HEK293 (cell line): ENCODE measurements around the gene TP53I3.
"Not testable (repeated sequence)": the region's sequence is repeated elsewhere in the genome, so short reads cannot be mapped to it uniquely, and the experiment has no call there.

Experiments used
- CTCF ChIA-PET: fragments of 350-600 bp; formaldehyde crosslinking; extraction: SDS; loops from one replicate; lab custom pipeline; 2021; ENCODE audit warnings: antibody characterized with exemption; lab: Yijun Ruan, JAX
- POLR2A ChIA-PET: fragments of 300-600 bp; formaldehyde crosslinking; extraction: SDS; loops from one replicate; lab custom pipeline; 2020; ENCODE audit warnings: antibody characterized with exemption, inconsistent platforms; lab: Yijun Ruan, JAX
- H3K27ac ChIP-seq: fragments of 200-500 bp; sonication (Bioruptor generic); 2 replicates; pipeline ENCODE4 v1.5.1; 2014; ENCODE audit warnings: low read depth, low read length, control low read depth, inconsistent platforms; ENCODE audit errors: extremely low read depth
- H3K36me3 ChIP-seq, 2 experiments: fragments of 200-500 bp in 1 of 2; sonication (Bioruptor generic) in 1 of 2; 1 replicate in 1 of 2; 2 replicates in 1 of 2; pipeline ENCODE4 v1.5.1; 2014 to 2017; ENCODE audit warnings: inconsistent platforms in 2 of 2, low read length in 2 of 2; ENCODE audit not compliant: control insufficient read depth in 2 of 2, insufficient read depth in 1 of 2
- H3K4me1 ChIP-seq: fragments of 200-500 bp; sonication (Bioruptor generic); 2 replicates; pipeline ENCODE4 v1.5.1; 2014; ENCODE audit warnings: mild to moderate bottlenecking, low read length, inconsistent platforms; ENCODE audit not compliant: control insufficient read depth, insufficient read depth
- H3K4me3 ChIP-seq: 2 replicates; pipeline ENCODE4 v1.5.1; 2011; ENCODE audit warnings: low read depth, mild to moderate bottlenecking, control low read depth, low read length, moderate library complexity
- H3K9me3 ChIP-seq: fragments of 200-500 bp; sonication (Bioruptor generic); 2 replicates; pipeline ENCODE4 v1.5.1; 2014; ENCODE audit warnings: low read depth, low read length, inconsistent platforms; ENCODE audit not compliant: control insufficient read depth, insufficient read depth
- KLF1 ChIP-seq: fragments of 450-650 bp; formaldehyde crosslinking; IDR thresholded peaks from 2 replicates; pipeline ENCODE4 v1.5.1; 2016; ENCODE audit warnings: missing biosample characterization, missing genetic modification characterization
- ZBTB49 ChIP-seq: fragments of 450-650 bp; formaldehyde crosslinking; IDR thresholded peaks from 2 replicates; pipeline ENCODE4 v1.5.1; 2016; ENCODE audit warnings: missing biosample characterization, missing genetic modification characterization, low read depth
- ZBTB8A ChIP-seq: fragments of 450-650 bp; formaldehyde crosslinking; IDR thresholded peaks from 2 replicates; pipeline ENCODE4 v1.5.1; 2016; ENCODE audit warnings: missing biosample characterization, missing genetic modification characterization
- ZFP3 ChIP-seq: fragments of 450-650 bp; formaldehyde crosslinking; IDR thresholded peaks from 2 replicates; pipeline ENCODE4 v1.5.1; 2016; ENCODE audit warnings: low read depth, missing biosample characterization, missing genetic modification characterization
- ZNF140 ChIP-seq: fragments of 450-650 bp; formaldehyde crosslinking; IDR thresholded peaks from 2 replicates; pipeline ENCODE4 v1.5.1; 2016; ENCODE audit warnings: missing biosample characterization, missing genetic modification characterization
- ZNF146 ChIP-seq: fragments of 450-650 bp; formaldehyde crosslinking; IDR thresholded peaks from 2 replicates; pipeline ENCODE4 v1.5.1; 2016; ENCODE audit warnings: missing biosample characterization, missing genetic modification characterization
- ZNF2 ChIP-seq: fragments of 450-650 bp; formaldehyde crosslinking; IDR thresholded peaks from 2 replicates; pipeline ENCODE4 v1.5.1; 2016; ENCODE audit warnings: missing biosample characterization, missing genetic modification characterization
- ZNF202 ChIP-seq: fragments of 450-650 bp; formaldehyde crosslinking; IDR thresholded peaks from 2 replicates; pipeline ENCODE4 v1.5.1; 2016; ENCODE audit warnings: missing biosample characterization, missing genetic modification characterization, borderline replicate concordance
- ZNF248 ChIP-seq: fragments of 450-650 bp; formaldehyde crosslinking; IDR thresholded peaks from 2 replicates; pipeline ENCODE4 v1.5.1; 2017; ENCODE audit warnings: missing biosample characterization, missing genetic modification characterization
- ZNF302 ChIP-seq: fragments of 450-650 bp; formaldehyde crosslinking; IDR thresholded peaks from 2 replicates; pipeline ENCODE4 v1.5.1; 2016; ENCODE audit warnings: missing biosample characterization, missing genetic modification characterization, low read depth
- ZNF394 ChIP-seq: fragments of 450-650 bp; formaldehyde crosslinking; IDR thresholded peaks from 2 replicates; pipeline ENCODE4 v1.5.1; 2016; ENCODE audit warnings: missing biosample characterization, missing genetic modification characterization, mild to moderate bottlenecking, moderate library complexity, borderline replicate concordance
- ZNF530 ChIP-seq: fragments of 450-650 bp; formaldehyde crosslinking; IDR thresholded peaks from 2 replicates; pipeline ENCODE4 v1.5.1; 2016; ENCODE audit warnings: low read depth, missing biosample characterization, missing genetic modification characterization
- ZNF621 ChIP-seq: fragments of 450-650 bp; formaldehyde crosslinking; IDR thresholded peaks from 2 replicates; pipeline ENCODE4 v1.5.1; 2017; ENCODE audit warnings: missing biosample characterization, missing genetic modification characterization
- ZNF654 ChIP-seq: fragments of 450-650 bp; formaldehyde crosslinking; IDR thresholded peaks from 2 replicates; pipeline ENCODE4 v1.5.1; 2016; ENCODE audit warnings: low read depth, missing biosample characterization, missing genetic modification characterization
- ZNF830 ChIP-seq: fragments of 450-650 bp; IDR thresholded peaks from 2 replicates; pipeline ENCODE4 v1.5.0; 2018; ENCODE audit warnings: missing biosample characterization, missing genetic modification characterization, low read depth, mild to moderate bottlenecking, moderate library complexity

TP53I3 gene

GRCh38 chr2:24101992-24102391 lies 17.4 kb upstream of the TP53I3 start:
- Histone ChIP-seq H3K9me3 (no peaks in the 10 kb centered on the region), H3K4me3 (no peak overlapping the region), H3K4me1 (no peaks in the 10 kb centered on the region), H3K27ac (no peak overlapping the region), H3K36me3 (no peaks in the 10 kb centered on the region)
- CTCF ChIA-PET, result interaction anchor here (1.1 kb wide), 1 partner anchor 8 kb away, joined by 5 read pairs; no protein-coding TSS in a partner anchor
- TF ChIP-seq ZNF202, result no peak
- TF ChIP-seq ZNF248 (tag by site-specific recombination), result no peak
- no peak for TF ChIP-seq KLF1
- no peak for TF ChIP-seq ZNF654
- TF ChIP-seq ZNF621, result no peak
- no peak for TF ChIP-seq ZBTB49 (tag by site-specific recombination)
- POLR2A ChIA-PET, result no interaction called here

- H3K4me1 ChIP-seq, POLR2A ChIA-PET, H3K9me3 ChIP-seq, CTCF ChIA-PET, H3K27ac ChIP-seq, H3K36me3 ChIP-seq, H3K4me3 ChIP-seq: not testable (repeated sequence)
- peak; percentile 74; the same call in 1 of the 2 replicates for TF ChIP-seq ZNF146 (tag by site-specific recombination)
Measured at GRCh38 chr2:24100732-24101131, 16.1 kb upstream of the TP53I3 start.

- H3K9me3 ChIP-seq, H3K4me1 ChIP-seq, CTCF ChIA-PET, H3K36me3 ChIP-seq, H3K27ac ChIP-seq, H3K4me3 ChIP-seq: not testable (repeated sequence)
- POLR2A ChIA-PET, result interaction anchor here (1.1 kb wide), 1 partner anchor 11 kb away, joined by 3 read pairs; no protein-coding TSS in a partner anchor
Measured at GRCh38 chr2:24095171-24095677, 10.6 kb upstream of the TP53I3 start.

- peak; percentile 63 for TF ChIP-seq ZNF146 (tag by site-specific recombination)
- H3K4me1 ChIP-seq, H3K27ac ChIP-seq, POLR2A ChIA-PET, H3K4me3 ChIP-seq, H3K9me3 ChIP-seq: not testable (repeated sequence)
- CTCF ChIA-PET, result interaction anchor here (2.8 kb wide), 1 partner anchor 9 kb away, joined by 10 read pairs; the partner anchor contains the start of gene TP53I3
- H3K36me3 ChIP-seq, result peaks cover 0 to 17% of the 10 kb centered on the region in 2 experiments; a peak in 2 of 3 replicates
Measured at GRCh38 chr2:24093270-24093669, 8.6 kb upstream of the TP53I3 start.

GRCh38 chr2:24088821-24089359 lies 4.3 kb upstream of the TP53I3 start:
- no peak overlapping the region for H3K27ac ChIP-seq
- CTCF ChIA-PET, result interaction anchor here (0.7 kb wide), 1 partner anchor 570 kb away, joined by 3 read pairs; no protein-coding TSS in a partner anchor
- H3K4me1 ChIP-seq, result no peaks in the 10 kb centered on the region
- H3K36me3 ChIP-seq, result peaks cover 0 to 11% of the 10 kb centered on the region in 2 experiments; a peak in 2 of 3 replicates
- H3K4me3 ChIP-seq, result no peak overlapping the region
- POLR2A ChIA-PET, result no interaction called here
- no peak for TF ChIP-seq ZNF394
- no peak for TF ChIP-seq ZNF2 (tag by site-specific recombination)
- TF ChIP-seq ZNF530 (tag by site-specific recombination), result no peak
- TF ChIP-seq ZFP3, result no peak
- no peak for TF ChIP-seq ZNF830
- no peak for TF ChIP-seq ZBTB8A (tag by site-specific recombination)
- no peak for TF ChIP-seq ZNF140 (tag by site-specific recombination)
- TF ChIP-seq ZNF302 (tag by site-specific recombination), result no peak
- no peaks in the 10 kb centered on the region for H3K9me3 ChIP-seq
